DMS 273 (cell line): Measurements from ENCODE around the gene RWDD3.
A peak's percentile ranks its signal among the peaks of the same experiment; 100 is the strongest.

Experiments
- DNase-seq: peaks from one replicate; lab custom pipeline; 2025; ENCODE audit not compliant: unreplicated experiment; lab: John Stamatoyannopoulos, UW

The RWDD3 gene

GRCh38 chr1:95281781-95282517 is 47.9 kb downstream of the RWDD3 start:
- DNase-seq, result no peak

GRCh38 chr1:95282518-95282895 is 48.5 kb downstream of the RWDD3 start:
- DNase-seq, result no peak

GRCh38 chr1:95284420-95284819 is 50.4 kb downstream of the RWDD3 start:
- DNase-seq, result no peak

- no peak for DNase-seq
Observed at GRCh38 chr1:95286479-95286878, 52.5 kb downstream of the RWDD3 start.

GRCh38 chr1:95287081-95287480 is 53.1 kb downstream of the RWDD3 start:
- peak; percentile 51 for DNase-seq

GRCh38 chr1:95287825-95288224 is 53.8 kb downstream of the RWDD3 start:
- no peak for DNase-seq
